ENCODE measurements around the gene S1PR3.

S1PR3 gene

DNA sequence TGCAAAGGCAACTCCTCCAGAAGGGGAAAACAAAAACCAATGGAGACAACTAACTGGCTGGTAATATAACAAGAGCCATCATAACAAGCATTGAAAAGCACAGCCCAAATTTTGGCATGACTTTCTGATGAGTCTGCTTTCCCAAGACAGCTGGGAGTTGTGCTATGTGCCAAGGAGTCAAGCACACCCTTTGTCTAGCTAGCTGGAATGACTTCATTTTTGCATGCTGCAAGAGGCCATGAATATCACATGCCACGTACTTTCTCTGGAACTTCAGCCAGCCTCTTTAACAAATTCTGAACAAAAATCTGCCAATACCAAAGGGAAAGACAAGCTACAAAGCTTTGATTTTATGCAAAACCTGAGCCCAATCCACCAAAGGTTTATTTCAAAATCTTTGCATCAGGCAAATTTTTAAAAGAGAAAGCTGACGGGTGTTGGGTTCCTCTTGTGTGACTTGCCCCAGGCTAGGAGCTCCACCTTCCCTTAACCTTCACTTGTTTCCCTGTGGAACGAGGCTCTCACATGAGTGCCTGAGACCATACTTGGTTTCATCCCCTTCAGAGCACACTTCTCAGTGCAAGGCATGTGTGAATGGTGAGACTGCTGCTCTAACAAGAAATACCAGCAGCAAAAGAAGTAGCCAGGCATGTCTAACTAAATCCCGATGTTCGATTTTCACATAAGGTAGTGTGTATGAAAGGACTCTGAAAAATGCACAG, 47.3 kb downstream of the S1PR3 start:
- DNase-seq (ENCODE audit: low read depth in 2 of 2) = no peak

DNA sequence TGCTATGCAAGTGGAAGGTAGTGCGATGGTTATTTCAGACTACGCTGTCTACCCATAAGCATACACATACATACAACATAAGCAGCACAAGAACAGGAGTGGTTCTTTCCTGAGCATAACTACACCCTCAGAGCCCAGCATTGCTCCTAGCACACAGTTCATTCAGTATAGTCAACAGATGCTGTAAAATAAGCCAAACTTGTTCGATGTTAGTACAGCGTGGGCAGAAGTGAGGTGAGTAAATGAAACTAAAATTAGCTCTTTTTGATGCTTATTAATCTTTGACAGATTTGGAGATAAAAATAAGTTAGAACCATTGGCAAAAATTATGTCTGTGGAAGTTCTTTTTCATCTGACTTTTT, 47.8 kb downstream of the S1PR3 start:
- no peak for DNase-seq (ENCODE audit: low read depth in 2 of 2)

DNA sequence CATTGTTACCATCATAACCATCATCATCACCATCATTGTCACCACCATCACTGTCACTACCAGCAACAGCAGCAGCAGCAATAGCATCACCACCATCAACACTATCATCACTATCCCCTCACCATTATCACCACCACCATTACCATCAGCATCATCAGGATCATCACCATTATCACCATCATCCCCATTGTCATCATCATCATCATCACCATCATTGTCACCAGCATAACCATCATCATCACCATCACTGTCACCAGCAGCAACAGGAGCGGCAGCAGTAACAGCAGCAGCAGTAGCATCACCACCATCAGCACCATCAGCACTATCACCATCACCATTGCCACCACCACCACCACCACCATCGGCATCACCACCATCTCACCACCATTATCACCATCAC, 48.4 kb downstream of the S1PR3 start:
- no peak for DNase-seq (ENCODE audit: low read depth in 2 of 2)

DNA sequence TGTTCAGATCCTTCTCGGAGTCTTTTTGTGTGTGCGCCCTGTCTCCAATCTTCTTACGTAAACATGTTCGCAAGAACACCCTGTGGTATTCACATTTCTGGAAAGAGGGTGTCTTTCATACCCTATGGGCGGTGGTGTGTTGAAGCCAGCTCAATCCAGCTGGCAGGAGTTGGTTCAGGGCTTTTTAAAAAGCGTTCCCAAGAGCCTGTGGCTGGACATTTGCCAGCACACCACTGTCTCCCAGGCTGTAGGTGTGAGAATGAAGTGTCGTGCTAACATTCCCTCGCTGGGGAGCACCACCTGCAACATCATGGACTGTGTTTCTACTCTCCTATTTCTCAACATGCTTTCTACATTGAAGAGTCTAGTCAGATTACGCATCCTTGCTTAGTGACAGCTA, 51.7 kb downstream of the S1PR3 start:
- DNase-seq (ENCODE audit: low read depth in 2 of 2) = no peak

DNA sequence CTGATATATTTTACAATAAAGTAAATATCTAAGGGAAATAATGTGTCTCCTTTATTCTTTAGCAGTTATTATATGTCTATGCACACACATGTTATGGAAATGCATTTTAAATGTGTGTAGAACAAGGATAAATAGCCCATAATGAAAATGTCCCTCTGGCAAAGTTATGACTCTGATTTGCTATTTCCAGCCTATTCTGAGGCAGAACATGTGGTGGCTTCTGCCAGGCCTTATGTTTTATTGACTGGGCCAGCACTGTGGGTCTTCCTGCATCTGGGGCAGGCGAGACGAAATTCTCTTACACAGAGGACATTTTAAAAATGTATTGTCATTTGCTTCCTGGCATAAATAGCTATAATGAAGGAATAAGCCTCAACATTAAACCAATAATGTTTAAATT, 52.8 kb downstream of the S1PR3 start:
- DNase-seq (ENCODE audit: low read depth in 2 of 2) = no peak

DNA sequence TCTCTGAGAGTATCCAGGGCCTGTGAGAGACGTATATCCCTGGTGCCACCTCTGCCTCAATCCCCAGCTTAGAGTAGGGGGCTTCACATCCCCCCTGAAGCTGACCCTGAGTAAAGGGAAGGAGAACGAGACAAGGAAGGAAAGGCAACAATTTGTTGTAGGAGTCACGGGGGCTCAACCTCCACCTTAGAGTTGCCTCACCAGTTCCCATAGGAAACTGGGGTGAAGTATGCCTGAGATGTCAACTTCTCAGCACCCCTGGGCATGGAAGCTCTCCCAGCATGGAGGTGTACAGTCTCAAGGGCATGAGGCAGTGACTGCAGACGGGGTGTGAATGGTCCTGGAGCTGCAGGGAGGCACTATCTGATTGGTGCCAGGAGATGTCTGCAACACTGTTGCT, 53.6 kb downstream of the S1PR3 start:
- no peak for DNase-seq (ENCODE audit: low read depth in 2 of 2)

DNA sequence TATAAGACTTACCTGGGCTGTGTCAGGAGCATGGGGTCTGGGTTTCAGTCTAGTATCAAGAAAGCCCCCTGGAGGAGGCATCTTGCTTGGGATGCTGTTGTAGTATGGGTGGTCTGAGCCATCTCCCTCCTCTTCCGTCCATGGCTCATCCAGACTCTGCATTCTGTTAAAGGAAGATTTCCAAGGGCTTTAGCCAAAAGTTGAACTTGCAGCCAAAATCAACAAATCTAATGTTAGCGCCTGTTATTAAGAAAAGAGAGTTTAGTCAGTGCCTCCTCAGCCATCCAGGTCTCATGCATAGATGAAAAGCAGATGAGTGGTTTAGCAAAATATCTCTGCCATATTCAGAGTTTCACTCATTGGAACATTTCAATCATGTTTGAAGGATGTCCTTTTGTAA, 55.6 kb downstream of the S1PR3 start:
- no peak for DNase-seq (ENCODE audit: low read depth in 2 of 2)

DNA sequence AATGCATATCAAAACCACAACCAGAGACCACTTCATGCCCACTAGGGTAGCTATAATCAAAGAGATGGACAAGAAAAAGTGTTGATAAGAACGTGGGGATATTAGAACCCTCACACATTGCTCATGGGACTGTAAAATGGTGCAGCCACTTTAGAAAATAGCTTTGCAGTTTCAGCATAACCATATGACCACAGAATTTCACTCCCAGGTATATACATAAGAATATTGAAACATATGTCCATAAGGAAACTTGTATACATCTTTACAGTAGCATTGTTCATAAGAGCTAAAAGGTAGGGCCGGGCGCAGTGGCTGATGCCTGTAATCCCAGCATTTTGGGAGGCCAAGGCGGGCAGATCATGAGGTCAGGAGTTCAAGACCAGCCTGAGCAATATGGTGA, 56.4 kb downstream of the S1PR3 start:
- DNase-seq (ENCODE audit: low read depth in 2 of 2) = no peak

DNA sequence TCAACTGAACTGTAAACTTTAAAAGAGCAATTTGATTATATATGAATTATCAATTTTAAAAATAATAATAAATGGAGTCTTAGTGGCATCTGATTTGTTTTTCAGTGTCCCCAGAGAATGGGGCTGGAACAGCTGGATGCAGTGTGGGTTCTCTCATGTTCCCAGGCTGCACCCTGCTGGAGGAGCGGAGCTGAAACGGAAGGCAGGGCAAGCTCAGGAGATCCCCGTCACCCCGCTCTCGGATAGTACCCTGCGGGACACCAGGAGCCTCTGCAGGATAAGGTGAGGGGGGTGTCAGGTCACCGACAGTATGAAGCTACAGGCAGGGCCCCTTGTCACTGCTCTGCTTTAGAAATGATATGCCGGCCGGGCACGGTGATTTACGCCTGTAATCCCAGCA, 57.3 kb downstream of the S1PR3 start:
- no peak for DNase-seq (ENCODE audit: low read depth in 2 of 2)

DNA sequence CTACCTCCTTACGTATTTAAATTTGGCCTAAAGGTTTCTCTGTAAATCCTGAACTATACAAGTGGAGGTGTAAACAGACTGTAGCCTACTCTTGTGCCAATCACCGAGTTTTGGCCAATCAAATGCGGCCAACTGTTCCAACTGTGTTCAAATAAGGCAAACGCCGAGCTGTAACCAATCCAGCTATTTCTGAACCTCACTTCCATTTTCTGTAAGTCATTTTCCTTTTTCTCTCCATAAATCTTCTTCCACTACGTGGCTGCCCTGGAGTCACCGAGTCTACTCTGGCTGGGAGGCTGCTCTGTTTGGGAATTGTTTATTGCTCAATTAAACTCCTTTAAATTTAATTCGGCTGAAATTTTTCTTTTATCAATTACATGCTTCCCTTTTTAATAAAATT, 58.4 kb downstream of the S1PR3 start:
- no peak for DNase-seq (ENCODE audit: low read depth in 2 of 2)

DNA sequence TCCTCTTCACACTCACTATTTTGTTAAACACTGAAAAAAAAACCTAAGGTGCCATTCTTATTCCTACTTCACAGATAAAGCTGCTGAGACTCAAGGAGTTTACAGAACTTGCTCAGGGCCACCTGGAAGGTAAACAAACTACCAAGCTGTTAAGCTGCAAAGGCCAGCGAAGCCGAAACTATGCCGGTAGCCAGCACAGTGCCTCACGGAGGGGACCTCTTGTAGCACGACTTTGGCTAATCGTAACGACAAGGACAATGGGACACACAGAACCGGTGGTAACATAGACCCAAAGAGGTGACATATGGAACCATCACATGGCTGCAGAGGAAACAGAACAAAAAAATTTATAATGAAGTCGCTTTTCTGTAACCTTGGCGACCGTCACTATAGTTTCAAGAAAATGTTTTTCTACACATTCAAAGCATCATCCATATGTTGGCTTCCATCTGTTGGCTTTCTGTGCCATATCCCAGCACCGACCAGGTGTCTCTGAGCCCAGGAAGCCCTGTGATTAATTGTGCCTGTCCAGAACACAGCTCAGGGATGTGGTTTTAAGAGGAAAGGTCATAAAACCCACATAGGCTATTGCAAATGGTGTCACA, 60.3 kb downstream of the S1PR3 start:
- no peak for DNase-seq (ENCODE audit: low read depth in 2 of 2)

DNA sequence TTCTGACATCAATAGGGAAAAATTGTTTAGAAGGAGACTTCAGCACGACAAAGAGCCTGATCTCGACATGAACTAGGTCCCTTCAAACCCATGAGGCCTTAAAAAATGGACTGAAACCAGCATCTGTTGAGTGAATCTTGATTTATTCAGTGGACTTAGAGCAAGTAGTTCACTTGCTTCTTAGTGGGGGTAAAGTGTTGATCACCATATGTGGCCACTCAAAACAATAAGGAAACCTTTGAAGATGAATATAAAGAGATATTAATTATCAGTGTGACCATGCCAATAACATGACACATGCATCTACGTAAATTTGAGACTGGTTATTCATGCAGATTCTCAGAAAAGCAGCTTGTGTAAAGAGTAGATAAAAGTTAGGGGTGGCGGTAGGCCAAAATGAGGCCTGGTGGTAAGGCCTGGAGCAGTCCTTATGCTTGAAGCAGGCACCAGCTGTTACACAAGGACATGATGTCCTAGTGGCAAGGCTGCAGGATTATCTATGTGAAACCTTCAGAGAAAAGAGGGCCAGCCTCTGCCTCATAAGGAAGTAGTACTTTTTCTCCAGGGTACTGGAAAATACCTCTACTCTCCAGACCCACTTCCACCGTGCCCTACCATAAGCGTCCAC, 61.3 kb downstream of the S1PR3 start:
- DNase-seq (ENCODE audit: low read depth in 2 of 2) = no peak

DNA sequence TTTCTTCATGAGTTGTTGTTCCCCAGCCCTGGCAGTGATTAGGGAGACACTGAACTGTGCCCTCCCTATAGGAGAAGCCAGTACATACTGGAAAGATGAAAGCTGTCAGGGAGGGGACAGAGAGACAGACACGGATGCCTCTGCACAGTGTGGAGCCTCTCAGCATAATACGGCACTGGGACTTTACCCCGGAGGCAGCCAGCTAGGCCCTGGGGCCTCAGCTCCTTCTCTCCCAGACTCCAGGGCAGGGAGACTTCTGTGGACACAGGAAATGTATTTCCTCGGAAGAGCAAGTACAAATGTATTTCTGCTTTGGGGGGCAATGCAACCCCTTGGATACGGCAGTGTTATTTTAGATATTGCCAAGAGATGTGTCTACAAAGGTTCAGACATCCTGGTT, 62.0 kb downstream of the S1PR3 start:
- no peak for DNase-seq (ENCODE audit: low read depth in 2 of 2)

All from stimulated activated CD8-positive, alpha-beta memory T cell treated with anti-CD3 and anti-CD28 coated beads, Interleukin-15, amount 100 ng/mL, for 48 hours (primary cell).